ENCODE measurements around the gene OR56B1. TPM values are rescaled to one million over a fixed set of nuclear protein-coding genes. Genes with fewer than 3 reads are reported as not detected.

The OR56B1 gene
- total and polyA plus RNA-seq, 2 of the 13 experiments (the other 11 are each of a cell fraction or from before 2014, with no cell fraction given), result not detected

DNA sequence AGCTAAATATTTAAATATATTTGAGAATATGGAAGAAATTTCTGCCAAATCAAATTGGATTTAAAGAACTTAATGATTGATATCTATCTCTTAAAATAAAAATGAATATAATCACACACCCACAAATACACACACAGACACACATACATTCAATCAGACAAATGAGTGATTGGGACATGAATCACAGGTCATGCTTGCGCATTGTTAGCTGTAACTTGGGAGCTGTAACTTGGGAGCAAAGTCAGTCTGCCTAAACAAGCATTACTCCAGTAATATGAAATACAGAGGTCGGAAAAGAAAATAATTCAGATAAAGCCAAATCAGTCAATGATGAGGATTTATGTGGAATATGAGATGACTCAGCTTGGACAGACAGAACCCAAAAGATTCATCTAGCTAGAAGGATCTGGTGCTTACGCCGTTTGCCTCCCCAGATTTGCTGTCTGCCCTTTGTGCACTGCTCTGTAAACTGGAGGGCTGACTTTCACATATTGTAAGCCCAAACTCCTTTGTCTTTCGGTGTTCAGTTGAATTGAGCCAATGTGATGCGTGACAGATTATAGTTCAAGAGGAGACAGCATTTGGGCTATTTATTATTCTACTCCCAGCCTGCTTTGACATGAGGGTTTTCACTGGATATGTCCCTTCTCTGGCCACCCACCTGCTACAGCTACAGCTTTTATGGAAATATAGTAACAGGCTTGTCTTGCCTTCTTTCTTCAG is 1.6 kb downstream of the OR56B1 start (continued):
- TF ChIP-seq, protein P1, sequence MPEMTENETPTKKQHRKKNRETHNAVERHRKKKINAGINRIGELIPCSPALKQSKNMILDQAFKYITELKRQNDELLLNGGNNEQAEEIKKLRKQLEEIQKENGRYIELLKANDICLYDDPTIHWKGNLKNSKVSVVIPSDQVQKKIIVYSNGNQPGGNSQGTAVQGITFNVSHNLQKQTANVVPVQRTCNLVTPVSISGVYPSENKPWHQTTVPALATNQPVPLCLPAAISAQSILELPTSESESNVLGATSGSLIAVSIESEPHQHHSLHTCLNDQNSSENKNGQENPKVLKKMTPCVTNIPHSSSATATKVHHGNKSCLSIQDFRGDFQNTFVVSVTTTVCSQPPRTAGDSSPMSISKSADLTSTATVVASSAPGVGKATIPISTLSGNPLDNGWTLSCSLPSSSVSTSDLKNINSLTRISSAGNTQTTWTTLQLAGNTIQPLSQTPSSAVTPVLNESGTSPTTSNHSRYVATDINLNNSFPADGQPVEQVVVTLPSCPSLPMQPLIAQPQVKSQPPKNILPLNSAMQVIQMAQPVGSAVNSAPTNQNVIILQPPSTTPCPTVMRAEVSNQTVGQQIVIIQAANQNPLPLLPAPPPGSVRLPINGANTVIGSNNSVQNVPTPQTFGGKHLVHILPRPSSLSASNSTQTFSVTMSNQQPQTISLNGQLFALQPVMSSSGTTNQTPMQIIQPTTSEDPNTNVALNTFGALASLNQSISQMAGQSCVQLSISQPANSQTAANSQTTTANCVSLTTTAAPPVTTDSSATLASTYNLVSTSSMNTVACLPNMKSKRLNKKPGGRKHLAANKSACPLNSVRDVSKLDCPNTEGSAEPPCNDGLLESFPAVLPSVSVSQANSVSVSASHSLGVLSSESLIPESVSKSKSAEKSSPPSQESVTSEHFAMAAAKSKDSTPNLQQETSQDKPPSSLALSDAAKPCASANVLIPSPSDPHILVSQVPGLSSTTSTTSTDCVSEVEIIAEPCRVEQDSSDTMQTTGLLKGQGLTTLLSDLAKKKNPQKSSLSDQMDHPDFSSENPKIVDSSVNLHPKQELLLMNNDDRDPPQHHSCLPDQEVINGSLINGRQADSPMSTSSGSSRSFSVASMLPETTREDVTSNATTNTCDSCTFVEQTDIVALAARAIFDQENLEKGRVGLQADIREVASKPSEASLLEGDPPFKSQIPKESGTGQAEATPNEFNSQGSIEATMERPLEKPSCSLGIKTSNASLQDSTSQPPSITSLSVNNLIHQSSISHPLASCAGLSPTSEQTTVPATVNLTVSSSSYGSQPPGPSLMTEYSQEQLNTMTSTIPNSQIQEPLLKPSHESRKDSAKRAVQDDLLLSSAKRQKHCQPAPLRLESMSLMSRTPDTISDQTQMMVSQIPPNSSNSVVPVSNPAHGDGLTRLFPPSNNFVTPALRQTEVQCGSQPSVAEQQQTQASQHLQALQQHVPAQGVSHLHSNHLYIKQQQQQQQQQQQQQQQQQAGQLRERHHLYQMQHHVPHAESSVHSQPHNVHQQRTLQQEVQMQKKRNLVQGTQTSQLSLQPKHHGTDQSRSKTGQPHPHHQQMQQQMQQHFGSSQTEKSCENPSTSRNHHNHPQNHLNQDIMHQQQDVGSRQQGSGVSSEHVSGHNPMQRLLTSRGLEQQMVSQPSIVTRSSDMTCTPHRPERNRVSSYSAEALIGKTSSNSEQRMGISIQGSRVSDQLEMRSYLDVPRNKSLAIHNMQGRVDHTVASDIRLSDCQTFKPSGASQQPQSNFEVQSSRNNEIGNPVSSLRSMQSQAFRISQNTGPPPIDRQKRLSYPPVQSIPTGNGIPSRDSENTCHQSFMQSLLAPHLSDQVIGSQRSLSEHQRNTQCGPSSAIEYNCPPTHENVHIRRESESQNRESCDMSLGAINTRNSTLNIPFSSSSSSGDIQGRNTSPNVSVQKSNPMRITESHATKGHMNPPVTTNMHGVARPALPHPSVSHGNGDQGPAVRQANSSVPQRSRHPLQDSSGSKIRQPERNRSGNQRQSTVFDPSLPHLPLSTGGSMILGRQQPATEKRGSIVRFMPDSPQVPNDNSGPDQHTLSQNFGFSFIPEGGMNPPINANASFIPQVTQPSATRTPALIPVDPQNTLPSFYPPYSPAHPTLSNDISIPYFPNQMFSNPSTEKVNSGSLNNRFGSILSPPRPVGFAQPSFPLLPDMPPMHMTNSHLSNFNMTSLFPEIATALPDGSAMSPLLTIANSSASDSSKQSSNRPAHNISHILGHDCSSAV (CRISPR knock-in tag; IDR thresholded peaks at IDR 0.05; ENCODE audit: borderline replicate concordance), result no peak
- TF ChIP-seq SIX1 (CRISPR knock-in tag; IDR thresholded peaks at IDR 0.05; ENCODE audit: borderline replicate concordance) (no peak), MAFK (conservative IDR thresholded peaks at IDR 0.05 in 1 of 2, IDR thresholded peaks at IDR 0.05 in 1 of 2; ENCODE audit: low read length in 2 of 2) (no peak), ZNF710 (CRISPR knock-in tag; IDR thresholded peaks at IDR 0.05; ENCODE audit: borderline replicate concordance) (no peak), CAMTA2 (CRISPR knock-in tag; IDR thresholded peaks at IDR 0.05; ENCODE audit: borderline replicate concordance) (no peak)

Measured in HepG2 (cell line).